Cardiac fibroblast (primary cell): ENCODE data around the gene CLEC3B.

Source experiments
- DNase-seq, 2 donors: peaks; one replicate each; pipeline versions ENCODE4 v3.0.0 to v3.0.0-alpha.2; 2010; ENCODE audit warnings: low read depth in 2 of 2
- H3K4me3 ChIP-seq, 2 donors: replicated peaks in 1 of 2; 1 replicate in 1 of 2; 2 replicates in 1 of 2; pipeline ENCODE4 v1.5.1; 2011; ENCODE audit warnings: low read depth in 2 of 2, low read length in 2 of 2, mild to moderate bottlenecking in 2 of 2, moderate library complexity in 1 of 2
- TF ChIP-seq, protein P1 (sequence below): IDR thresholded peaks from one replicate; pipeline ENCODE4 v1.5.1; 2011; ENCODE audit warnings: low read depth, mild to moderate bottlenecking, low read length, inconsistent platforms

Gene CLEC3B

DNA sequence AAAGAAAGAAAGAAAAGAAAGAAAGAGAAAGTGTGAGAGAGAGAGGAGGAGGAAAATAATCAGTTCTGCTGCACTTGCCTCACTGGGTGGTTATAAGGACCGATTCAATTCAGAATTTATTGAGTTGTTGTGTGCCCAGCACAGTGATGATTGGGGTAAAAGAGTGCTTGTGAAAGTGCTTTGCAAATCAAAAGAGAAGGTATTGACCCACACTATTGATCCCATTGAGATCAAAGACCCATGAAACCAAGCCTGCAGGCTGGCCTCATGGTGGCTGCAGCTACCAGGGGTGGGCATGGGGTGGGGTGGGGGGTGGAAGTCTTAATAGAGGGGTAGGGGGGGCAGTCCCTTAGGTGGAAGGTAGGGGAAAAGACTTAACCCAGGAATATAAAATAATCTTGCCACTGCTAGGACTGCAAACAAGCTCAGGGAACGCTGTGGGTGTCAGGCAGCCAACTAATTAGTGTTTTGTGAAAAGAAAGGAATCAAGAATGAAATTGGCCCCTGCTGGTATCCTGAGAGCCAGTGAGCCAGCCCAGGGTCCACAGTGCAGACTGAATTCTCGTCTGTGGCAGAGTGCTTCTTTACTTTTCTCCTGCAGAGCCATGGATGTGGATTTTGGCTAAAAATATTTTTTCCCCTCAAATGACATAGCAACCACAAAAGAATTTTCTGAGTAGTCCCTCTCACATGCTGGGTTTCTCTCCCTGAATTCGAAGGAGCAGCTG lies 34.2 kb downstream of the CLEC3B start:
- TF ChIP-seq, protein P1, sequence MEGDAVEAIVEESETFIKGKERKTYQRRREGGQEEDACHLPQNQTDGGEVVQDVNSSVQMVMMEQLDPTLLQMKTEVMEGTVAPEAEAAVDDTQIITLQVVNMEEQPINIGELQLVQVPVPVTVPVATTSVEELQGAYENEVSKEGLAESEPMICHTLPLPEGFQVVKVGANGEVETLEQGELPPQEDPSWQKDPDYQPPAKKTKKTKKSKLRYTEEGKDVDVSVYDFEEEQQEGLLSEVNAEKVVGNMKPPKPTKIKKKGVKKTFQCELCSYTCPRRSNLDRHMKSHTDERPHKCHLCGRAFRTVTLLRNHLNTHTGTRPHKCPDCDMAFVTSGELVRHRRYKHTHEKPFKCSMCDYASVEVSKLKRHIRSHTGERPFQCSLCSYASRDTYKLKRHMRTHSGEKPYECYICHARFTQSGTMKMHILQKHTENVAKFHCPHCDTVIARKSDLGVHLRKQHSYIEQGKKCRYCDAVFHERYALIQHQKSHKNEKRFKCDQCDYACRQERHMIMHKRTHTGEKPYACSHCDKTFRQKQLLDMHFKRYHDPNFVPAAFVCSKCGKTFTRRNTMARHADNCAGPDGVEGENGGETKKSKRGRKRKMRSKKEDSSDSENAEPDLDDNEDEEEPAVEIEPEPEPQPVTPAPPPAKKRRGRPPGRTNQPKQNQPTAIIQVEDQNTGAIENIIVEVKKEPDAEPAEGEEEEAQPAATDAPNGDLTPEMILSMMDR = no peak
- no peak overlapping the region for H3K4me3 ChIP-seq
- DNase-seq = no peak

DNA sequence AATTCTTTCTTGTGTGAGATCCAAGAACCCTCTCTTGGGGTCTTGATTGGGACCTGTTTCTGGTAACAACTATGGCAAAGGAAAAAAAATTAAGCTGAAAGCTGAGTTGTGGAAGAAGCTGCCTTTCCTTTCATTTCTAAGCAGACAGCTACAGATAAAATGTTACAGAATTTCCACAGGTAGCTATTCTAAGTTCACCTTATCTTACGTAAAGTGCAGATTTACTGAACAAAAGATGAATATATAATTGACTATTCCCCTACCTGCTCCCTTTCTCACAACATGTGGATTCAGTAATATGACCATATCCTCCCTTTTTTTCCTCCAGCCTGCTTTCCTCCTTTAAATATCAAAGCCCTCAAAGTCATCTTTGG lies 36.6 kb downstream of the CLEC3B start:
- no peak overlapping the region for H3K4me3 ChIP-seq

DNA sequence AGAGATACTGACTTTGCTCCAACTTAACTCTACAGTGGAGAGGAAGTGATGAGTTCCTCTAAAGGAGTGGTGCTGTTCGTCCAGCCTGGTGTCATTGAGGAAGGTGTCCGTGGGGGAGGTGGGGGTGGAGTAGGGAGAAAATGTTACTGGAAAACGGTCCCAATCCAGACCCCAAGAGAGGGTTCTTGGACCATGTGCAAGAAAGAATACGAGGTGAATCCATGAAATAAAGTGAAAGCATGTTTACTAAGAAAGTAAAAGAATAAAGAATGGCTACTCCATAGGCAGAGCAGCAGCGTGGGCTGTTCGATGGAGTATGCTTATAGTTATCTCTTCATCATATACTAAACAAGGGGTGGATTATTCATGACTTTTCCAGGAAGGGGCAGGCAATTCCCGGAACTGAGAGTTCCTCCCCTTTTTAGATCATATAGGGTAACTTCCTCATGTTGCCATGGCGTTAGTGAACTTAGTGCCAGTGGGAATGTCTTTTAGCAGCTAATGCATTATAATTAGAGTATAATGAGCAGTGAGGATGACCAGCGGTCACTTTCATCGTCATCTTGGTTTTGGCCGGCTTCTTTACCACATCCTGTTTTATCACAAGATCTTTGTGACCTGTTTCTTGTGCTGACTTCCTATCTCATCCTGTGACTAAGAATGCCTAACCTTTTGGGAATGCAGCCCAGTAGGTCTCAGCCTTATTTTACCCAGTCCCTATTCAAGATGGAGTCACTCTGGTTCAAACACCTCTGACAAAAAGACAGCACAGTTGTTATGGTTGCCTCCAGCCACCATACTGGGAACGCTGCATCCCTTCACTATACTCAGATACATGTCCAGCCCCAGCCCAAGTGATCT lies 38.6 kb downstream of the CLEC3B start:
- TF ChIP-seq, protein P1 = no peak
- H3K4me3 ChIP-seq = no peak overlapping the region
- peak; percentile 84 to 87 for DNase-seq

More for the DNA sequence above, 36.6 kb downstream of the CLEC3B start:
- DNase-seq = no peak
- TF ChIP-seq, protein P1 = no peak

DNA sequence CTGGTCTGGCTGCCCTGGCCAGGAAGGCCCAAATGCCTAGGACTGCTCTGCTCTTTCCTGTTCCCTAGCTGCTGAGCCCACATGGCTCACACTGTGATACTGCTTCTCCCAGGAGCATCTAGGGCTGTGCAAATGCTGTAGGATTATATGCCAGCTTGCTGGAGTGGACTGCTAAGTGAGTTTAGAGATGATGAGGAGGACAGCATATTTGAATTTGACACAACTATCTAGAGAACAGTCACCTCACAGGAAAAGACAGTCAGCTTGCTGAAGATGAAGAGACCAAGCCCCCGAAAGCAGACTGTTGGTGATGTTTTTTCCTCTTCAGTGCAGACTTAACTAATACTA lies 39.2 kb downstream of the CLEC3B start:
- H3K4me3 ChIP-seq = no peak overlapping the region
- DNase-seq = no peak
- TF ChIP-seq, protein P1 = no peak

DNA sequence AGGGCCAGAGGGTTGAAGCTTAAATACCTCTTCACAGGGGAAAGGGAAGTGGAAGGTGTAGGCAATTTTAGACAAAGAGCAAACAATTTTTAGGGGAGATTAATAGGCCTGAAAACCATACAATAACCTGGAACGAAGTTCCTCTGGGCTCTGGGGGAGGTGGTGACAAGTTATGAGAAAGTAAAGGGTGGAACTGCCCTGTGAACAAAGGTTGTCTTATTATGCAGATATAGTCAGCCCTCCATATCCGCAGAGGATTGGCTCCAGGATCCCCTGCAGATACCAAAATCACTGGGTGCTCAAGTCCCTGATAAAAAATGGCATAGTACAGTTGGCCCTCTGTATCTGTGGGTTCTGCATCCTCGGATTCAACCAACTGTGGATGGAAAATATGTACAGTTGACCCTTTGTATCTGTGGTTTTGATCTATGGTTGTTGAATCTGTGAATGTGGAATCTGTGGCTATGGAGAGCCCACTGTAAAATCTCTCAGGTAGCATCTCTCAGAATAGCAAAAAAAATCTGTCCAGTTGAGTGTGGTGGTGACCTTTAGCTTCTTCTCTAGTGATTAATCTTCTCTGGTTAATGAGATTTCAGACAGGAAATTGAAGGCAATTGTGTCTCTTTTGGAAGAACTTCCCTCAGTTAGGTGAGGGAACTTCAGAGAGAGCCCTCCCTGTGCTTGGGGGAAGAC lies 40.2 kb downstream of the CLEC3B start:
- H3K4me3 ChIP-seq = no peak overlapping the region
- TF ChIP-seq, protein P1 = no peak
- no peak for DNase-seq

DNA sequence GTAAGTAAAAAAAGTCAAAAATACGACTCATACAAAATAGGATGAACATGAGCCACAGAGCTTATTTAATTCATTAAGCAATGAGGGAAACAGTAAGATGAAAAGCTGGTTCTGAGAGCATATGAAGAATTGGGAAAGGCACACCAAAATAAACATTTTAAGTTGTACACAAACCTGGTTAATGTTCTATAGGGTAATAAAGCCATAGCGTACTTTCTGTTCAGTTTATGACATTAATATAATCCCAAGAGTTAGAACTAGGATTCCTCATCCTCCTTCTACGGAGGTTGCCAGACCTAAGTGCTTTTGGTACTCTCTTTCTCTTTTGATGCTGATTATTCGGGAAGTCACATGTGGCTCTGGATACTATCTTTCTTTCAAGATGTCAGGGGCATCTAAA lies 41.4 kb downstream of the CLEC3B start:
- no peak overlapping the region for H3K4me3 ChIP-seq
- DNase-seq = no peak
- TF ChIP-seq, protein P1 = no peak
